Lung (tissue), 12 donors: ENCODE measurements around the gene GCK. TPM values are rescaled to one million over a fixed set of nuclear protein-coding genes. Genes with fewer than 3 reads are reported as not detected.
A peak's percentile ranks its signal among the peaks of the same experiment; 100 is the strongest.
"Not testable (repeated sequence)": the region's sequence is repeated elsewhere in the genome, so short reads cannot be mapped to it uniquely, and the experiment has no call there.

Source experiments
- ATAC-seq: fragments of 200-7000 bp; cut with Tn5 transposase; one replicate; pipeline ENCODE4 v1.9.1; 2020; ENCODE audit warnings: moderate number of reproducible peaks; ENCODE audit not compliant: insufficient read depth, low FRiP score
- DNase-seq, 3 donors: peaks; one replicate each; pipeline ENCODE4 v3.0.0-alpha.2; 2013 to 2017
- H3K27ac ChIP-seq, 2 donors: one replicate each; pipeline ENCODE4 v1.5.1; 2013; ENCODE audit warnings: mild to moderate bottlenecking in 2 of 2, moderate library complexity in 2 of 2, control low read depth in 1 of 2, inconsistent platforms in 1 of 2, low read depth in 1 of 2, low read length in 1 of 2
- H3K27me3 ChIP-seq, 3 donors: one replicate each; pipeline ENCODE4 v1.5.1; 2013; ENCODE audit warnings: low read length in 2 of 3; ENCODE audit not compliant: control insufficient read depth in 3 of 3, insufficient read depth in 3 of 3
- H3K36me3 ChIP-seq, 4 donors: one replicate each; pipeline ENCODE4 v1.5.1; 2013; ENCODE audit warnings: low read length in 4 of 4, mild to moderate bottlenecking in 1 of 4, moderate library complexity in 1 of 4; ENCODE audit not compliant: control insufficient read depth in 4 of 4, insufficient read depth in 4 of 4
- H3K4me1 ChIP-seq, 5 donors: one replicate each; pipeline ENCODE4 v1.5.1; 2013; ENCODE audit warnings: low read length in 5 of 5, mild to moderate bottlenecking in 2 of 5, moderate library complexity in 1 of 5; ENCODE audit not compliant: control insufficient read depth in 5 of 5, insufficient read depth in 5 of 5
- H3K4me3 ChIP-seq: one replicate; pipeline ENCODE4 v1.5.1; 2013; ENCODE audit warnings: mild to moderate bottlenecking, control low read depth, moderate library complexity
- H3K9ac ChIP-seq, 2 donors: one replicate each; pipeline ENCODE4 v1.5.1; 2013; ENCODE audit warnings: low read length in 2 of 2, control low read depth in 1 of 2; ENCODE audit not compliant: insufficient read depth in 1 of 2
- H3K9me3 ChIP-seq, 4 donors: one replicate each; pipeline ENCODE4 v1.5.1; 2013; ENCODE audit warnings: low read length in 3 of 4, mild to moderate bottlenecking in 1 of 4, moderate library complexity in 1 of 4; ENCODE audit not compliant: control insufficient read depth in 4 of 4, insufficient read depth in 3 of 4
- CTCF ChIP-seq: IDR thresholded peaks from 2 replicates; pipeline ENCODE4 v1.5.1; 2012; ENCODE audit warnings: mild to moderate bottlenecking; ENCODE audit errors: control extremely low read depth, extremely low read depth
- WGBS, 2 donors: extraction: QIAGEN DNeasy Blood & Tissue Kit; methylation state at CpG; one replicate each; pipeline ENCODE4 v1.1.7; 2013; 5-methylcytosine and 5-hydroxymethylcytosine counted together
- polyA plus RNA-seq, 2 donors: library from polyadenylated mRNA; stranded (reverse); fragments of 200-250 nt; gene quantifications; one replicate each; pipeline ENCODE4 v1.2.1, GENCODE V29; 2013
- total RNA-seq, 2 donors: library from RNA; depleted of rRNA in 1 of 2; stranded (reverse); fragments of >200 nt in 1 of 2; gene quantifications; one replicate each; pipeline ENCODE4 v1.2.1, GENCODE V29; 2014 to 2021
- donor health status: control.
- donor health status: control.
- donor health status: Bipolar disorder and iron deficiency.
- donor health status: healthy.
- donor health status: DM: yes; HTN: yes; CAD: no.

GCK gene
- total and polyA plus RNA-seq, 4 donors, result 0.25 to 1.1 (median 0.43) TPM

- Histone ChIP-seq H3K36me3 (no peaks in the 10 kb centered on the region), H3K4me1 (peaks cover 0 to 12% (median 2%) of the 10 kb centered on the region in 5 donors), H3K9ac (no peak overlapping the region), H3K4me3 (no peak overlapping the region), H3K9me3 (no peaks in the 10 kb centered on the region), H3K27ac (peak overlapping the region in 1 of 2 donors; percentile 81), H3K27me3 (no peaks in the 10 kb centered on the region)
- DNase-seq, result no peak
- no peak for ATAC-seq
- no peak for TF ChIP-seq CTCF
- WGBS, 2 donors, result 79 to 85% methylated on average over 11 to 12 of the region's 12 CpGs
These were observed 57.8 kb downstream of the GCK start for GRCh38 chr7:44131173-44132029.

GRCh38 chr7:44128721-44129582 is 60.3 kb downstream of the GCK start:
- no peak for ATAC-seq
- H3K36me3 ChIP-seq, result no peaks in the 10 kb centered on the region
- no peak overlapping the region for H3K9ac ChIP-seq
- peaks cover 0 to 10% (median 2%) of the 10 kb centered on the region in 5 donors for H3K4me1 ChIP-seq
- DNase-seq, result no peak
- H3K27ac ChIP-seq, result peak overlapping the region in 1 of 2 donors; percentile 17
- no peaks in the 10 kb centered on the region for H3K9me3 ChIP-seq
- H3K4me3 ChIP-seq, result no peak overlapping the region
- no peak for TF ChIP-seq CTCF
- WGBS, 2 donors, result 80 to 85% methylated on average over 6 of the region's 6 CpGs
- no peaks in the 10 kb centered on the region for H3K27me3 ChIP-seq

GRCh38 chr7:44127161-44127560 is 62.1 kb downstream of the GCK start:
- peaks cover 3 to 18% (median 6%) of the 10 kb centered on the region in 5 donors for H3K4me1 ChIP-seq
- ATAC-seq (no peak), DNase-seq (no peak)
- H3K4me3 ChIP-seq, result no peak overlapping the region
- H3K27me3 ChIP-seq, result no peaks in the 10 kb centered on the region
- no peaks in the 10 kb centered on the region for H3K36me3 ChIP-seq
- H3K9me3 ChIP-seq, result no peaks in the 10 kb centered on the region
- H3K9ac ChIP-seq, result no peak overlapping the region
- no peak for TF ChIP-seq CTCF
- H3K27ac ChIP-seq, result no peak overlapping the region

- not testable (repeated sequence) for DNase-seq, H3K36me3 ChIP-seq, H3K9ac ChIP-seq, H3K27ac ChIP-seq, H3K27me3 ChIP-seq, ATAC-seq, H3K9me3 ChIP-seq, H3K4me3 ChIP-seq
- WGBS, 2 donors, result 91 to 93% methylated on average over 4 of the region's 4 CpGs
- H3K4me1 ChIP-seq, result peaks cover 5 to 19% (median 8%) of the 10 kb centered on the region in 5 donors
These were observed 62.7 kb downstream of the GCK start for GRCh38 chr7:44126574-44126973.
